H1 (cell line): Measurements from ENCODE around the gene PACS1. TPM values are rescaled to one million over a fixed set of nuclear protein-coding genes. Genes with fewer than 3 reads are reported as not detected.

Source experiments
- CTCF ChIA-PET: fragments of 300-600 bp; sonication (Branson Sonifier 250); formaldehyde crosslinking; loops from one replicate; lab custom pipeline; 2021; ENCODE audit not compliant: partially characterized antibody; lab: Charles Lee
- POLR2A ChIA-PET: fragments of 300-600 bp; sonication (Branson Sonifier 250); formaldehyde crosslinking; loops from one replicate; lab custom pipeline; 2021; ENCODE audit warnings: inconsistent platforms; ENCODE audit not compliant: partially characterized antibody; lab: Charles Lee
- DNase-seq, 2 experiments: peaks; one replicate each; pipeline versions ENCODE4 v3.0.0 to v3.0.0-alpha.2; 2010 to 2022; ENCODE audit warnings: low spot score in 2 of 2, low read depth in 1 of 2, mixed read lengths in 1 of 2
- FAIRE-seq: peaks from 2 replicates; lab custom pipeline; 2011; peaks lifted over from hg19 to GRCh38; lab: Jason Lieb, UNC
- H2AFZ ChIP-seq: 2 replicates; pipeline ENCODE4 v1.8.1; 2012; ENCODE audit warnings: low read length, inconsistent platforms
- H2AK5ac ChIP-seq: 2 replicates; pipeline ENCODE4 v1.6.1; 2013; ENCODE audit warnings: low read depth, low read length
- H2BK120ac ChIP-seq: replicated peaks from 2 replicates; pipeline ENCODE3; 2013; ENCODE audit warnings: low read depth, low read length, inconsistent platforms
- H2BK12ac ChIP-seq: 2 replicates; pipeline ENCODE4 v1.6.1; 2013; ENCODE audit warnings: low read depth, low read length
- H2BK15ac ChIP-seq: 2 replicates; pipeline ENCODE4 v1.6.1; 2013; ENCODE audit warnings: low read length
- H2BK20ac ChIP-seq: 2 replicates; pipeline ENCODE4 v1.6.1; 2013; ENCODE audit warnings: low read length
- H2BK5ac ChIP-seq: 2 replicates; pipeline ENCODE4 v1.6.1; 2013; ENCODE audit warnings: low read depth, low read length
- H3K14ac ChIP-seq: 2 replicates; pipeline ENCODE4 v1.6.1; 2013; ENCODE audit warnings: inconsistent platforms; ENCODE audit not compliant: insufficient read length
- H3K18ac ChIP-seq: 2 replicates; pipeline ENCODE4 v1.6.1; 2013; ENCODE audit warnings: low read length; ENCODE audit errors: extremely low read depth
- H3K23ac ChIP-seq: 2 replicates; pipeline ENCODE4 v1.6.1; 2013; ENCODE audit warnings: inconsistent platforms; ENCODE audit not compliant: insufficient read length
- H3K23me2 ChIP-seq: 2 replicates; pipeline ENCODE4 v1.6.1; 2013; ENCODE audit warnings: low read depth, low read length
- H3K27ac ChIP-seq: 2 replicates; pipeline ENCODE4 v1.6.1; 2011; ENCODE audit warnings: low read depth, low read length, inconsistent platforms
- H3K27me3 ChIP-seq, 4 experiments: replicated peaks in 1 of 4; 1 replicate in 1 of 4; 2 replicates in 3 of 4; pipeline versions ENCODE4 v1.6.1 to v1.8.1; 2011 to 2013; ENCODE audit warnings: low read length in 3 of 4, mild to moderate bottlenecking in 3 of 4, inconsistent platforms in 2 of 4, mixed read lengths in 2 of 4, moderate library complexity in 1 of 4; ENCODE audit not compliant: control insufficient read depth in 3 of 4, insufficient read depth in 3 of 4; ENCODE audit errors: extremely low read depth in 1 of 4
- H3K36me3 ChIP-seq, 4 experiments: 2 replicates each; pipeline versions ENCODE4 v1.6.1 to v1.8.1; 2011 to 2013; ENCODE audit warnings: mild to moderate bottlenecking in 4 of 4, low read length in 3 of 4, moderate library complexity in 2 of 4, control low read depth in 1 of 4, inconsistent platforms in 1 of 4; ENCODE audit not compliant: insufficient read depth in 4 of 4, control insufficient read depth in 2 of 4
- H3K4ac ChIP-seq: replicated peaks from 2 replicates; pipeline ENCODE3; 2013; ENCODE audit warnings: low read length, low read depth, mixed read lengths, inconsistent platforms; ENCODE audit not compliant: insufficient read length
- H3K4me1 ChIP-seq, 4 experiments: replicated peaks in 1 of 4; 1 replicate in 1 of 4; 2 replicates in 3 of 4; pipeline versions ENCODE4 v1.6.1 to v1.8.1; 2011 to 2013; ENCODE audit warnings: low read length in 3 of 4, inconsistent platforms in 2 of 4, mixed read lengths in 1 of 4; ENCODE audit not compliant: insufficient read depth in 4 of 4, control insufficient read depth in 3 of 4
- H3K4me2 ChIP-seq, 2 experiments: 2 replicates each; pipeline versions ENCODE4 v1.6.1 to v1.8.1; 2011 to 2013; ENCODE audit warnings: low read depth in 2 of 2, low read length in 2 of 2, control low read depth in 1 of 2, inconsistent platforms in 1 of 2, mild to moderate bottlenecking in 1 of 2; ENCODE audit not compliant: insufficient read depth in 1 of 2
- H3K4me3 ChIP-seq, 4 experiments: fragments of 200-600, 300-600 bp in 1 of 4; sonication (generic), shearing (Covaris generic), sonication (Bioruptor Twin) in 1 of 4; 2 replicates each; pipeline versions ENCODE4 v1.5.1 to v1.8.1; 2011 to 2016; ENCODE audit warnings: low read length in 4 of 4, low read depth in 3 of 4, control low read depth in 2 of 4, inconsistent platforms in 2 of 4, mild to moderate bottlenecking in 2 of 4, mixed read lengths in 1 of 4, moderate library complexity in 1 of 4; ENCODE audit not compliant: insufficient read depth in 2 of 4; ENCODE audit errors: extremely low read depth in 1 of 4
- H3K56ac ChIP-seq: replicated peaks from 2 replicates; pipeline ENCODE3; 2013; ENCODE audit warnings: low read depth, mild to moderate bottlenecking, mixed read lengths, low read length, inconsistent platforms; ENCODE audit not compliant: insufficient read length
- H3K79me1 ChIP-seq: 2 replicates; pipeline ENCODE4 v1.6.1; 2013; ENCODE audit warnings: low read depth, low read length, control low read depth
- H3K79me2 ChIP-seq, 2 experiments: 2 replicates each; pipeline versions ENCODE4 v1.6.1 to v1.8.1; 2012 to 2013; ENCODE audit warnings: low read length in 2 of 2, mild to moderate bottlenecking in 2 of 2, inconsistent platforms in 1 of 2; ENCODE audit not compliant: insufficient read depth in 2 of 2, control insufficient read depth in 1 of 2
- H3K9ac ChIP-seq, 4 experiments: replicated peaks in 1 of 4; 1 replicate in 1 of 4; 2 replicates in 3 of 4; pipeline versions ENCODE4 v1.6.1 to v1.8.1; 2011 to 2013; ENCODE audit warnings: low read depth in 3 of 4, low read length in 3 of 4, control low read depth in 2 of 4, mild to moderate bottlenecking in 2 of 4, moderate library complexity in 2 of 4, inconsistent platforms in 1 of 4; ENCODE audit errors: extremely low read depth in 1 of 4
- H3K9me3 ChIP-seq, 2 experiments: 2 replicates each; pipeline versions ENCODE4 v1.6.1 to v1.8.1; 2012 to 2013; ENCODE audit warnings: mild to moderate bottlenecking in 2 of 2, moderate library complexity in 2 of 2, control low read depth in 1 of 2, inconsistent platforms in 1 of 2, low read depth in 1 of 2, low read length in 1 of 2, mixed read lengths in 1 of 2; ENCODE audit not compliant: insufficient read depth in 2 of 2
- H4K20me1 ChIP-seq, 2 experiments: replicated peaks in 1 of 2; 2 replicates each; pipeline versions ENCODE3 to v1.8.1; 2011 to 2013; ENCODE audit warnings: inconsistent platforms in 2 of 2, low read length in 2 of 2, mild to moderate bottlenecking in 1 of 2; ENCODE audit not compliant: insufficient read depth in 2 of 2, control insufficient read depth in 1 of 2
- H4K5ac ChIP-seq: 2 replicates; pipeline ENCODE4 v1.6.1; 2013; ENCODE audit warnings: low read length, low read depth, mixed read lengths, inconsistent platforms; ENCODE audit not compliant: insufficient read length
- H4K8ac ChIP-seq: 2 replicates; pipeline ENCODE4 v1.8.0; 2013; ENCODE audit warnings: mild to moderate bottlenecking, moderate library complexity, low read length, inconsistent platforms; ENCODE audit not compliant: insufficient read depth; ENCODE audit errors: extremely low read depth
- H4K91ac ChIP-seq: replicated peaks from 2 replicates; pipeline ENCODE3; 2013; ENCODE audit warnings: low read length, mixed read lengths, inconsistent platforms; ENCODE audit not compliant: insufficient read length
- ATF2 ChIP-seq: IDR thresholded peaks from 2 replicates; pipeline ENCODE4 v1.6.1; 2012; ENCODE audit warnings: low read length, inconsistent platforms
- BRCA1 ChIP-seq: IDR thresholded peaks from 2 replicates; pipeline ENCODE4 v1.6.1; 2012; ENCODE audit warnings: low read depth, low read length, improper control_type of control experiment
- CBX8 ChIP-seq: fragments of 300-800, 300-1000 bp; sonication (generic); IDR thresholded peaks from 2 replicates; pipeline ENCODE4 v1.7.1; 2016; ENCODE audit warnings: low read depth, low read length, borderline replicate concordance
- EP300 ChIP-seq, 2 experiments: IDR thresholded peaks; 1 replicate in 1 of 2; 2 replicates in 1 of 2; pipeline ENCODE4 v1.6.1; 2011 to 2012; ENCODE audit warnings: low read depth in 2 of 2, low read length in 2 of 2, mild to moderate bottlenecking in 2 of 2, borderline replicate concordance in 1 of 2, inconsistent platforms in 1 of 2, moderate library complexity in 1 of 2
- FOSL1 ChIP-seq: IDR thresholded peaks from 2 replicates; pipeline ENCODE4 v1.6.1; 2011; ENCODE audit warnings: mild to moderate bottlenecking, low read depth, low read length, moderate library complexity; ENCODE audit not compliant: insufficient read depth
- RFX5 ChIP-seq: IDR thresholded peaks from 2 replicates; pipeline ENCODE4 v1.6.1; 2011; ENCODE audit warnings: low read depth, low read length, improper control_type of control experiment, borderline replicate concordance
- RNF2 ChIP-seq: fragments of 200-900, 300-1000 bp; sonication (generic); IDR thresholded peaks from 2 replicates; pipeline ENCODE4 v1.7.1; 2016; ENCODE audit warnings: borderline replicate concordance, low read depth, mild to moderate bottlenecking, antibody characterized with exemption, low read length; ENCODE audit not compliant: poor library complexity, severe bottlenecking; ENCODE audit errors: missing control alignments
- SIRT6 ChIP-seq: IDR thresholded peaks from one replicate; pipeline ENCODE4 v1.7.1; 2012; ENCODE audit warnings: low read length, inconsistent platforms
- SIX5 ChIP-seq: IDR thresholded peaks from 2 replicates; pipeline ENCODE4 v1.6.1; 2011; ENCODE audit warnings: mild to moderate bottlenecking, low read depth, low read length
- SP1 ChIP-seq: IDR thresholded peaks from 2 replicates; pipeline ENCODE4 v1.6.1; 2011; ENCODE audit warnings: low read depth, low read length
- TAF1 ChIP-seq: IDR thresholded peaks from 2 replicates; pipeline ENCODE4 v1.6.1; 2011; ENCODE audit warnings: mild to moderate bottlenecking, low read depth, low read length
- TCF12 ChIP-seq: IDR thresholded peaks from 2 replicates; pipeline ENCODE4 v1.6.1; 2011; ENCODE audit warnings: low read depth, mild to moderate bottlenecking, low read length
- ZNF274 ChIP-seq: IDR thresholded peaks from 2 replicates; pipeline ENCODE4 v1.7.0; 2012; ENCODE audit warnings: low read length, borderline replicate concordance; ENCODE audit errors: extremely low read depth
- WGBS, 2 experiments: shearing (Covaris generic) in 1 of 2; methylation state at CpG; one replicate each; pipeline versions ENCODE4 v1.1.6 to v1.1.7; 2013 to 2015; ENCODE audit warnings: low lambda C conversion rate in 2 of 2, mixed read lengths in 2 of 2, inconsistent platforms in 1 of 2, low coverage in 1 of 2, missing lambda C conversion rate in 1 of 2; ENCODE audit not compliant: insufficient replicate concordance in 2 of 2, insufficient coverage in 1 of 2, insufficient read length in 1 of 2; ENCODE audit errors: extremely low coverage in 1 of 2, missing lambda C conversion rate in 1 of 2; 5-methylcytosine and 5-hydroxymethylcytosine counted together
- polyA plus RNA-seq, 7 experiments: library from polyadenylated mRNA; depleted of rRNA in 3 of 7; stranded (reverse) in 5 of 7; unstranded in 2 of 7; fragments of >200 nt in 5 of 7; fragments of 200-250 nt in 2 of 7; gene quantifications; 1 replicate in 5 of 7; 2 replicates in 1 of 7; 4 replicates in 1 of 7; pipeline versions ENCODE4 v1.2.1 to v1.2.3, GENCODE V29; 2011 to 2013; ENCODE audit warnings: missing spikeins in 2 of 7, mixed read lengths in 2 of 7
- total RNA-seq: library from RNA; stranded (reverse); fragmentation: NEBNext Ultra II Directional; extraction: Animal tissue kit (Norgen Biotek cat#: 25700); gene quantifications from 2 replicates; pipeline ENCODE4 v1.2.1, GENCODE V29; 2021

The PACS1 gene
- total and polyA plus RNA-seq, 2 of the 8 experiments (the other 6 are each of a cell fraction or from before 2014, with no cell fraction given), result 11.5 to 36.0 TPM

GRCh38 chr11:66204412-66204811 is 134.3 kb downstream of the PACS1 start:
- WGBS, 2 experiments, result 91% methylated on average over 3 of the region's 3 CpGs; no CpG with 5 or more reads in 1 of the 2 experiments

More at GRCh38 chr11:66204412-66204811, 134.3 kb downstream of the PACS1 start:
- Histone ChIP-seq H3K4ac (no peak overlapping the region), H3K56ac (no peak overlapping the region), H4K91ac (no peak overlapping the region), H3K9ac (no peak overlapping the region), H3K4me2 (no peak overlapping the region), H2AK5ac (no peak overlapping the region), H3K9me3 (peaks cover 0 to 4% of the 10 kb centered on the region in 2 experiments; a peak in 1 of 4 replicates), H3K23ac (no peak overlapping the region), H2AFZ (no peak overlapping the region), H2BK12ac (no peak overlapping the region), H3K79me1 (no peaks in the 10 kb centered on the region), H3K27ac (no peak overlapping the region), H4K8ac (no peak overlapping the region), H2BK120ac (no peak overlapping the region), H3K79me2 (no peaks in the 10 kb centered on the region), H3K23me2 (no peaks in the 10 kb centered on the region), H3K27me3 (no peaks in the 10 kb centered on the region), H2BK20ac (no peak overlapping the region), H3K18ac (no peak overlapping the region), H3K4me3 (no peak overlapping the region), H4K20me1 (no peaks in the 10 kb centered on the region), H2BK5ac (no peak overlapping the region), H3K36me3 (no peaks in the 10 kb centered on the region), H3K4me1 (no peaks in the 10 kb centered on the region), H2BK15ac (no peak overlapping the region), H4K5ac (no peak overlapping the region), H3K14ac (no peak overlapping the region)
- POLR2A ChIA-PET, result no interaction called here
- FAIRE-seq (no peak), DNase-seq (no peak)
- TF ChIP-seq FOSL1 (no peak), SIX5 (no peak), TAF1 (no peak), SP1 (no peak), CBX8 (no peak), ATF2 (no peak), BRCA1 (no peak), TCF12 (no peak), SIRT6 (no peak), RFX5 (no peak), RNF2 (no peak), EP300 (IDR thresholded peaks at IDR 0.05; ENCODE audit: borderline replicate concordance in 1 of 2, low read depth in 2 of 2, low read length in 2 of 2) (no peak), ZNF274 (no peak)
- CTCF ChIA-PET, result no interaction called here
